Sigmoid colon (tissue), 4 donors: ENCODE measurements around the gene ENTPD1.

ENCODE experiments used
- CTCF ChIP-seq, 4 experiments: fragments of 450-650 bp in 3 of 4; fragments of 200-600 bp in 1 of 4; IDR thresholded peaks; one replicate each; pipeline ENCODE4 v1.5.1; 2016 to 2019; ENCODE audit warnings: antibody characterized with exemption in 4 of 4, mild to moderate bottlenecking in 3 of 4, moderate library complexity in 2 of 4
- EP300 ChIP-seq, 4 donors: sonication (generic); formaldehyde crosslinking; IDR thresholded peaks; one replicate each; pipeline ENCODE4 v1.6.1; 2017; ENCODE audit warnings: antibody characterized with exemption in 4 of 4
- POLR2A ChIP-seq, 2 donors: fragments of 450-650 bp; IDR thresholded peaks; one replicate each; pipeline ENCODE4 v1.6.1; 2016; ENCODE audit warnings: antibody characterized with exemption in 2 of 2, mild to moderate bottlenecking in 2 of 2, moderate library complexity in 2 of 2
- POLR2AphosphoS5 ChIP-seq, 4 donors: sonication (generic); formaldehyde crosslinking; IDR thresholded peaks; one replicate each; pipeline ENCODE4 v1.6.1; 2017; ENCODE audit warnings: antibody characterized with exemption in 4 of 4

- TF ChIP-seq CTCF (IDR thresholded peaks at IDR 0.05) = no peak
- TF ChIP-seq POLR2AphosphoS5 (IDR thresholded peaks at IDR 0.05) = peak; percentile 24 to 50 (median 36)
- no peak for TF ChIP-seq EP300 (IDR thresholded peaks at IDR 0.05)
- TF ChIP-seq POLR2A (IDR thresholded peaks at IDR 0.05) = no peak
Measured at GRCh38 chr10:95756041-95756761, at the start of gene ENTPD1.
